Epithelial cell of prostate (primary cell): ENCODE measurements around the gene NRXN3.
"Not testable (repeated sequence)": the region's sequence is repeated elsewhere in the genome, so short reads cannot be mapped to it uniquely, and the experiment has no call there.

Experiments
- DNase-seq: peaks from one replicate; pipeline ENCODE4 v3.0.0-alpha.2; 2011; ENCODE audit warnings: low read depth, low spot score
- H3K27ac ChIP-seq: fragments of 450-650 bp; 2 replicates; pipeline ENCODE4 v1.5.1; 2017; ENCODE audit warnings: mild to moderate bottlenecking

Gene NRXN3

GRCh38 chr14:79076428-79076827 is 906.3 kb downstream of the NRXN3 start:
- DNase-seq, result no peak
- H3K27ac ChIP-seq, result no peak overlapping the region

GRCh38 chr14:79077096-79077495 is 906.9 kb downstream of the NRXN3 start:
- H3K27ac ChIP-seq, result no peak overlapping the region
- no peak for DNase-seq

GRCh38 chr14:79080040-79080439 is 909.9 kb downstream of the NRXN3 start:
- DNase-seq, result no peak
- no peak overlapping the region for H3K27ac ChIP-seq

GRCh38 chr14:79082883-79083282 is 912.7 kb downstream of the NRXN3 start:
- DNase-seq, result no peak
- H3K27ac ChIP-seq, result no peak overlapping the region

- DNase-seq, result no peak
- no peak overlapping the region for H3K27ac ChIP-seq
These were observed 913.2 kb downstream of the NRXN3 start for GRCh38 chr14:79083356-79083755.

GRCh38 chr14:79084861-79085260 is 914.7 kb downstream of the NRXN3 start:
- no peak for DNase-seq
- no peak overlapping the region for H3K27ac ChIP-seq

- no peak for DNase-seq
- no peak overlapping the region for H3K27ac ChIP-seq
These were observed 919.4 kb downstream of the NRXN3 start for GRCh38 chr14:79089576-79089975.

- DNase-seq, result no peak
- H3K27ac ChIP-seq, result no peak overlapping the region
These were observed 920.5 kb downstream of the NRXN3 start for GRCh38 chr14:79090641-79091180.

- H3K27ac ChIP-seq, result no peak overlapping the region
- DNase-seq, result no peak
These were observed 921.3 kb downstream of the NRXN3 start for GRCh38 chr14:79091381-79091963.

- no peak for DNase-seq
- no peak overlapping the region for H3K27ac ChIP-seq
These were observed 923.4 kb downstream of the NRXN3 start for GRCh38 chr14:79093531-79093930.

- no peak overlapping the region for H3K27ac ChIP-seq
- no peak for DNase-seq
These were observed 924.8 kb downstream of the NRXN3 start for GRCh38 chr14:79094951-79095350.

GRCh38 chr14:79096811-79097210 is 926.6 kb downstream of the NRXN3 start:
- H3K27ac ChIP-seq, result no peak overlapping the region
- DNase-seq, result no peak

- no peak overlapping the region for H3K27ac ChIP-seq
- no peak for DNase-seq
These were observed 928.2 kb downstream of the NRXN3 start for GRCh38 chr14:79098324-79098723.

GRCh38 chr14:79100578-79100977 is 930.4 kb downstream of the NRXN3 start:
- no peak overlapping the region for H3K27ac ChIP-seq
- DNase-seq, result no peak

GRCh38 chr14:79101388-79101787 is 931.2 kb downstream of the NRXN3 start:
- DNase-seq, result no peak
- no peak overlapping the region for H3K27ac ChIP-seq

GRCh38 chr14:79103764-79104163 is 933.6 kb downstream of the NRXN3 start:
- no peak overlapping the region for H3K27ac ChIP-seq
- DNase-seq, result no peak

- not testable (repeated sequence) for H3K27ac ChIP-seq, DNase-seq
These were observed 940.4 kb downstream of the NRXN3 start for GRCh38 chr14:79110564-79110963.

GRCh38 chr14:79111987-79112501 is 941.9 kb downstream of the NRXN3 start:
- DNase-seq, result no peak
- no peak overlapping the region for H3K27ac ChIP-seq

GRCh38 chr14:79117561-79117960 is 947.4 kb downstream of the NRXN3 start:
- DNase-seq, result no peak
- no peak overlapping the region for H3K27ac ChIP-seq

- no peak overlapping the region for H3K27ac ChIP-seq
- no peak for DNase-seq
These were observed 948.1 kb downstream of the NRXN3 start for GRCh38 chr14:79118291-79118690.

- no peak for DNase-seq
- no peak overlapping the region for H3K27ac ChIP-seq
These were observed 964.2 kb downstream of the NRXN3 start for GRCh38 chr14:79134361-79134760.
